Measurements from ENCODE around the gene SLC9C2.
"Not testable (repeated sequence)": the region's sequence is repeated elsewhere in the genome, so short reads cannot be mapped to it uniquely, and the experiment has no call there.

Gene SLC9C2

GRCh38 chr1:173572201-173572873 lies 30.5 kb downstream of the SLC9C2 start:
- H3K4me3 ChIP-seq (ENCODE audit: low read length), result no peak overlapping the region
- TF ChIP-seq CTCF (conservative IDR thresholded peaks at IDR 0.05; ENCODE audit: low read depth, low read length), result no peak
- DNase-seq (ENCODE audit: low read depth), result no peak

GRCh38 chr1:173570370-173571007 lies 32.4 kb downstream of the SLC9C2 start:
- no peak for DNase-seq (ENCODE audit: low read depth)
- no peak for TF ChIP-seq CTCF (conservative IDR thresholded peaks at IDR 0.05; ENCODE audit: low read depth, low read length)

GRCh38 chr1:173568483-173568882 lies 34.4 kb downstream of the SLC9C2 start:
- no peak for DNase-seq (ENCODE audit: low read depth)
- H3K4me3 ChIP-seq (ENCODE audit: low read length), result no peak overlapping the region
- TF ChIP-seq CTCF (conservative IDR thresholded peaks at IDR 0.05; ENCODE audit: low read depth, low read length), result no peak

More at GRCh38 chr1:173570370-173571007, 32.4 kb downstream of the SLC9C2 start:
- H3K4me3 ChIP-seq (ENCODE audit: low read length), result no peak overlapping the region

- H3K4me3 ChIP-seq (ENCODE audit: low read length); DNase-seq (ENCODE audit: low read depth): not testable (repeated sequence)
Observed at GRCh38 chr1:173563846-173564245, 39.0 kb downstream of the SLC9C2 start.

- H3K4me3 ChIP-seq (ENCODE audit: low read length), result no peak overlapping the region
- no peak for DNase-seq (ENCODE audit: low read depth)
- peak; percentile 6 for TF ChIP-seq CTCF (conservative IDR thresholded peaks at IDR 0.05; ENCODE audit: low read depth, low read length)
Observed at GRCh38 chr1:173562813-173563212, 40.1 kb downstream of the SLC9C2 start.

GRCh38 chr1:173561263-173561662 lies 41.6 kb downstream of the SLC9C2 start:
- no peak for DNase-seq (ENCODE audit: low read depth)
- TF ChIP-seq CTCF (conservative IDR thresholded peaks at IDR 0.05; ENCODE audit: low read depth, low read length), result no peak
- H3K4me3 ChIP-seq (ENCODE audit: low read length), result no peak overlapping the region

GRCh38 chr1:173560285-173560880 lies 42.5 kb downstream of the SLC9C2 start:
- DNase-seq (ENCODE audit: low read depth), result no peak
- no peak overlapping the region for H3K4me3 ChIP-seq (ENCODE audit: low read length)
- TF ChIP-seq CTCF (conservative IDR thresholded peaks at IDR 0.05; ENCODE audit: low read depth, low read length), result no peak
